ENCODE measurements around the gene GCKR. TPM values are rescaled to one million over a fixed set of nuclear protein-coding genes. Genes with fewer than 3 reads are reported as not detected.

GCKR gene
- total RNA-seq, 1 experiment from 2014 or later = not detected

DNA sequence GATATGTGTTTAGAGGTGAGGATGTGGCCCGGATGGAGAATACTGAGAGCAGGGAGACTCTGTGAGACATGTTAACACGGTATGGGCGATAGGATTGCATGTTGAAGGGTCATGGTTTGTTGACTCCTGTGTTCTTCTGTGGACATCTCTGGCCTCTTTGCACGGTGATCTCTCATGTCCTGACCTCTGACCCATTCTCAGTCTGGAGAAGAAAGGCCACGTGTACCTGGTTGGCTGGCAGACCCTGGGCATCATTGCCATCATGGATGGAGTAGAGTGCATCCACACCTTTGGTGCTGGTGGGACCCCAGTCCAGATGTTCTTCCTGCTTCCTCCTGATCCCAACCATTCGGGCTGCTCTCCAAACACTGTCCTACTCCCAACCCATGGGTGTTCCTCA, 9.9 kb downstream of the GCKR start:
- intact Hi-C loops (cut with micrococcal nuclease) = no loop called here
- ChIA-PET CTCF (no interaction called here), POLR2A (no interaction called here)

More for the DNA sequence above, 9.9 kb downstream of the GCKR start:
- Histone ChIP-seq H3K4me2 (ENCODE audit: low read length) (no peak overlapping the region), H2AFZ (ENCODE audit: low read depth, low read length, poor library complexity, severe bottlenecking) (no peak overlapping the region), H3K9ac (ENCODE audit: low read length) (no peak overlapping the region), H3K27ac (ENCODE audit: low read depth, low read length) (no peak overlapping the region), H3K4me1 (ENCODE audit: control insufficient read depth in 1 of 2, insufficient read depth in 2 of 2, low read length in 2 of 2) (peaks cover 0 to 4% of the 10 kb centered on the region in 2 experiments; a peak in 1 of 4 replicates), H3K27me3 (ENCODE audit: insufficient read depth, low read length) (no peaks in the 10 kb centered on the region), H3K79me2 (ENCODE audit: insufficient read depth, low read length) (no peaks in the 10 kb centered on the region), H4K20me1 (ENCODE audit: insufficient read depth) (no peaks in the 10 kb centered on the region), H3K36me3 (ENCODE audit: control insufficient read depth in 1 of 2, insufficient read depth in 2 of 2, low read length in 2 of 2) (no peaks in the 10 kb centered on the region), H3K9me3 (ENCODE audit: control insufficient read depth in 1 of 2, insufficient read depth in 1 of 2, low read depth in 1 of 2, low read length in 2 of 2) (no peaks in the 10 kb centered on the region), H3K4me3 (replicated peaks in 1 of 2; ENCODE audit: low read depth in 1 of 2, low read length in 2 of 2) (no peak overlapping the region), H3K9me2 (ENCODE audit: insufficient read depth) (no peaks in the 10 kb centered on the region)
- TF ChIP-seq EZH2phosphoT487 (IDR thresholded peaks at IDR 0.05; ENCODE audit: borderline replicate concordance) = no peak
- no peak for TF ChIP-seq JUND (IDR thresholded peaks at IDR 0.05)
- TF ChIP-seq EZH2 (IDR thresholded peaks at IDR 0.05) = no peak
- no peak for TF ChIP-seq POLR2A (IDR thresholded peaks at IDR 0.05; ENCODE audit: borderline replicate concordance, extremely low read depth, insufficient read depth, insufficient read length)
- no peak for TF ChIP-seq ZFX (IDR thresholded peaks at IDR 0.05)
- TF ChIP-seq ELF1 (IDR thresholded peaks at IDR 0.05; ENCODE audit: borderline replicate concordance, low read depth) = no peak
- TF ChIP-seq POLR2AphosphoS5 (IDR thresholded peaks at IDR 0.05; ENCODE audit: low read depth, low read length) = no peak
- TF ChIP-seq, protein P1, sequence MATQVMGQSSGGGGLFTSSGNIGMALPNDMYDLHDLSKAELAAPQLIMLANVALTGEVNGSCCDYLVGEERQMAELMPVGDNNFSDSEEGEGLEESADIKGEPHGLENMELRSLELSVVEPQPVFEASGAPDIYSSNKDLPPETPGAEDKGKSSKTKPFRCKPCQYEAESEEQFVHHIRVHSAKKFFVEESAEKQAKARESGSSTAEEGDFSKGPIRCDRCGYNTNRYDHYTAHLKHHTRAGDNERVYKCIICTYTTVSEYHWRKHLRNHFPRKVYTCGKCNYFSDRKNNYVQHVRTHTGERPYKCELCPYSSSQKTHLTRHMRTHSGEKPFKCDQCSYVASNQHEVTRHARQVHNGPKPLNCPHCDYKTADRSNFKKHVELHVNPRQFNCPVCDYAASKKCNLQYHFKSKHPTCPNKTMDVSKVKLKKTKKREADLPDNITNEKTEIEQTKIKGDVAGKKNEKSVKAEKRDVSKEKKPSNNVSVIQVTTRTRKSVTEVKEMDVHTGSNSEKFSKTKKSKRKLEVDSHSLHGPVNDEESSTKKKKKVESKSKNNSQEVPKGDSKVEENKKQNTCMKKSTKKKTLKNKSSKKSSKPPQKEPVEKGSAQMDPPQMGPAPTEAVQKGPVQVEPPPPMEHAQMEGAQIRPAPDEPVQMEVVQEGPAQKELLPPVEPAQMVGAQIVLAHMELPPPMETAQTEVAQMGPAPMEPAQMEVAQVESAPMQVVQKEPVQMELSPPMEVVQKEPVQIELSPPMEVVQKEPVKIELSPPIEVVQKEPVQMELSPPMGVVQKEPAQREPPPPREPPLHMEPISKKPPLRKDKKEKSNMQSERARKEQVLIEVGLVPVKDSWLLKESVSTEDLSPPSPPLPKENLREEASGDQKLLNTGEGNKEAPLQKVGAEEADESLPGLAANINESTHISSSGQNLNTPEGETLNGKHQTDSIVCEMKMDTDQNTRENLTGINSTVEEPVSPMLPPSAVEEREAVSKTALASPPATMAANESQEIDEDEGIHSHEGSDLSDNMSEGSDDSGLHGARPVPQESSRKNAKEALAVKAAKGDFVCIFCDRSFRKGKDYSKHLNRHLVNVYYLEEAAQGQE (IDR thresholded peaks at IDR 0.05; ENCODE audit: low read depth) = no peak
- TF ChIP-seq ZNF274 (IDR thresholded peaks at IDR 0.05; ENCODE audit: low read depth, low read length) = no peak
- TF ChIP-seq, protein P2, sequence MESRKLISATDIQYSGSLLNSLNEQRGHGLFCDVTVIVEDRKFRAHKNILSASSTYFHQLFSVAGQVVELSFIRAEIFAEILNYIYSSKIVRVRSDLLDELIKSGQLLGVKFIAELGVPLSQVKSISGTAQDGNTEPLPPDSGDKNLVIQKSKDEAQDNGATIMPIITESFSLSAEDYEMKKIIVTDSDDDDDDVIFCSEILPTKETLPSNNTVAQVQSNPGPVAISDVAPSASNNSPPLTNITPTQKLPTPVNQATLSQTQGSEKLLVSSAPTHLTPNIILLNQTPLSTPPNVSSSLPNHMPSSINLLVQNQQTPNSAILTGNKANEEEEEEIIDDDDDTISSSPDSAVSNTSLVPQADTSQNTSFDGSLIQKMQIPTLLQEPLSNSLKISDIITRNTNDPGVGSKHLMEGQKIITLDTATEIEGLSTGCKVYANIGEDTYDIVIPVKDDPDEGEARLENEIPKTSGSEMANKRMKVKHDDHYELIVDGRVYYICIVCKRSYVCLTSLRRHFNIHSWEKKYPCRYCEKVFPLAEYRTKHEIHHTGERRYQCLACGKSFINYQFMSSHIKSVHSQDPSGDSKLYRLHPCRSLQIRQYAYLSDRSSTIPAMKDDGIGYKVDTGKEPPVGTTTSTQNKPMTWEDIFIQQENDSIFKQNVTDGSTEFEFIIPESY (IDR thresholded peaks at IDR 0.05; ENCODE audit: extremely low read depth, insufficient replicate concordance, low read length) = no peak
- TF ChIP-seq YY1 (IDR thresholded peaks at IDR 0.05; ENCODE audit: extremely low read depth, insufficient replicate concordance, low read depth, low read length) = no peak
- no peak for TF ChIP-seq SRF (IDR thresholded peaks at IDR 0.05; ENCODE audit: low read depth)
- no peak for ATAC-seq
- RAD21 ChIA-PET (ENCODE audit: low non-redundant PET in 1 of 2, low total read pairs in 2 of 2, uncharacterized antibody in 2 of 2, unreplicated experiment in 2 of 2) = no interaction called here
- no TSS peak for BruUV-seq (replicated peaks)
- no peak for DNase-seq (ENCODE audit: low read depth, low spot score)

All from HCT116 (cell line).